GM10847 (cell line): ENCODE measurements around the gene LAMTOR4.

Experiments
- POLR2A ChIP-seq: IDR thresholded peaks from 2 replicates; pipeline ENCODE4 v1.6.1; 2011; ENCODE audit not compliant: insufficient read length; ENCODE audit errors: extremely low read depth

LAMTOR4 gene

GRCh38 chr7:100171840-100172239 is 23.1 kb downstream of the LAMTOR4 start:
- no peak for TF ChIP-seq POLR2A

GRCh38 chr7:100173806-100174495 is 25.2 kb downstream of the LAMTOR4 start:
- TF ChIP-seq POLR2A: no peak

- no peak for TF ChIP-seq POLR2A
These were observed 25.9 kb downstream of the LAMTOR4 start for GRCh38 chr7:100174582-100174981.

- TF ChIP-seq POLR2A: no peak
These were observed 26.7 kb downstream of the LAMTOR4 start for GRCh38 chr7:100175296-100175935.

- TF ChIP-seq POLR2A: no peak
These were observed 27.7 kb downstream of the LAMTOR4 start for GRCh38 chr7:100176096-100177044.

GRCh38 chr7:100177045-100178001 is 28.6 kb downstream of the LAMTOR4 start, which contains the start of the genes GPC2 and STAG3:
GPC2 (minus strand) TSS chr7:100177381; CDS start chr7:100177199, 182 bp downstream.
STAG3 (plus strand) TSS chr7:100177918; CDS start chr7:100180557, 2,639 bp downstream.
- no peak for TF ChIP-seq POLR2A

- TF ChIP-seq POLR2A: no peak
These were observed 37.0 kb downstream of the LAMTOR4 start for GRCh38 chr7:100185726-100186125.

- no peak for TF ChIP-seq POLR2A
These were observed 40.3 kb downstream of the LAMTOR4 start for GRCh38 chr7:100189061-100189460.

DNA sequence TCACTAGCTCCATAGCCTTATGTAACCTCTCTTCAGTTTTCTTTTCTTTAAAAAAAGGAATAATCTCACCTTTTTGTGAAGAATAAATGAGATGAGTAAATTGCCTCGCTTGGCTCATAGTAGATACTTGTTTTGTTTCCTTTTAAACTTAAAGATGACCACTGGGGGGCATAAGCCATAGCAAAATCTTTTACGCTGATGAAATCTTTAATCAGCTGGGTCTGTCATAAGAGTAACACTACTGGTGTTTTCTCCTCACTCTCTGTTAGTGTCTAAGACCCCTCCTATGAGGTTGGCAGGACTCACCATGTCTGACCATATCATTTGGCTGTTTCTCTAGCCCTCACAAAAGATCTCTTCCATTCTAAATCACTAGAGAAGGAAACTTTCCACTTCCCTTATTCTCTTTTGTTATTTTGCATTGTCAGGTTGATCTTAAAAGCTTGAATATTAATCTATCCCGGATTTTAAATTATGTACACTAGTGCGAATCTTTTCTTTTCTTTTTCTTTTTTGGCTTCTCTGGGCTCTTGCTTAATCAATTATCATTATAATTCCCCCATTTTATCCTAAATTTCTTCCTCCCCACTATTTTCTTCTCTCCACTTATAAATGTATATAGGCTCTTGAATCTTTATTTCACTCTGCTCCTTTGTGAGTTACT is 41.5 kb downstream of the LAMTOR4 start:
- TF ChIP-seq POLR2A: no peak

GRCh38 chr7:100191775-100192174 is 43.1 kb downstream of the LAMTOR4 start:
- no peak for TF ChIP-seq POLR2A

DNA sequence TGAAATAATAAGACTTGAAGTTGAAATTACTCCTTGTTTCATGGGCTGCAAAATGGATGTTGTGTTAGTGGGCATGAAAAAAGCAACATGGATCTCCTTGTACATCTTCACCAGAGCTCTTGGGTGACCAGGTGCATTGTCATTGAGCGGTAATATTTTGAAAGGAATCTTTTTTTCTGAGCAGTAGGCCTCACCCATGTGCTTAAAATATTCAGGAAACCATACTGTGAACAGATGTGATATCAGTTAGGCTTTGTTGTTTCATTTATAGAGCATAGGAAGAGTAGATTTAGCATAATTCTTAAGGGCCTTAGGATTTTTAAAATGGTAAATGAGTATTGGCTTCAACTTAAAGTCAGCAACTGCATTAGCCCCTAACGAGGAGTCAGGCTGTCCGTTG is 44.3 kb downstream of the LAMTOR4 start:
- TF ChIP-seq POLR2A: no peak

- no peak for TF ChIP-seq POLR2A
These were observed 46.5 kb downstream of the LAMTOR4 start for GRCh38 chr7:100195222-100195621.

DNA sequence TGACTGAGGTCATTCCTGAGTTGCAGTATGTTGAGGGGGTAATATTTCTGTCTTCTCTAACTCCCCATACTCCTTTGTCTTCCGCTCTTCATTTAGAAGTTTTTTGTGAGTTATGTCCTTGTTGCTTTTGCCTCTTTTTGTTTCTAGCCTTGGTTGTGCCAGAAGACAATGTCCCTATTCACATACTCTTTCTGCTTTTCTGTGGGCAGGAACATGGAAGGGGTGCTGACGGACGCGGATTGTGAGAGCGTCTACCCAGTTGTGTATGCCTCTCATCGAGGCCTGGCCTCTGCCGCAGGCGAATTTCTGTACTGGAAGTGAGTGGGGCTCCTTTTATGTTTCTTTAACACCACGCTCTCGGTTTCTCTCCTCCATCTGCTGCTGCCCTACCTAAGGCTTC is 49.5 kb downstream of the LAMTOR4 start:
- no peak for TF ChIP-seq POLR2A

GRCh38 chr7:100200693-100201092 is 52.0 kb downstream of the LAMTOR4 start:
- no peak for TF ChIP-seq POLR2A
